ENCODE data around the gene HAND1.

GRCh38 chr5:154456540-154456939 is 21.5 kb downstream of the HAND1 start:
- no peak for TF ChIP-seq POLR2AphosphoS5 (IDR thresholded peaks at IDR 0.05; ENCODE audit: borderline replicate concordance, low read depth, low read length)
- TF ChIP-seq EZH2 (IDR thresholded peaks at IDR 0.05), result no peak
- no peak for TF ChIP-seq FOXP2 (optimal IDR thresholded peaks at IDR 0.05; ENCODE audit: control extremely low read depth, extremely low read length, insufficient read depth)
